Measurements from ENCODE around the gene SBK2.

DNA sequence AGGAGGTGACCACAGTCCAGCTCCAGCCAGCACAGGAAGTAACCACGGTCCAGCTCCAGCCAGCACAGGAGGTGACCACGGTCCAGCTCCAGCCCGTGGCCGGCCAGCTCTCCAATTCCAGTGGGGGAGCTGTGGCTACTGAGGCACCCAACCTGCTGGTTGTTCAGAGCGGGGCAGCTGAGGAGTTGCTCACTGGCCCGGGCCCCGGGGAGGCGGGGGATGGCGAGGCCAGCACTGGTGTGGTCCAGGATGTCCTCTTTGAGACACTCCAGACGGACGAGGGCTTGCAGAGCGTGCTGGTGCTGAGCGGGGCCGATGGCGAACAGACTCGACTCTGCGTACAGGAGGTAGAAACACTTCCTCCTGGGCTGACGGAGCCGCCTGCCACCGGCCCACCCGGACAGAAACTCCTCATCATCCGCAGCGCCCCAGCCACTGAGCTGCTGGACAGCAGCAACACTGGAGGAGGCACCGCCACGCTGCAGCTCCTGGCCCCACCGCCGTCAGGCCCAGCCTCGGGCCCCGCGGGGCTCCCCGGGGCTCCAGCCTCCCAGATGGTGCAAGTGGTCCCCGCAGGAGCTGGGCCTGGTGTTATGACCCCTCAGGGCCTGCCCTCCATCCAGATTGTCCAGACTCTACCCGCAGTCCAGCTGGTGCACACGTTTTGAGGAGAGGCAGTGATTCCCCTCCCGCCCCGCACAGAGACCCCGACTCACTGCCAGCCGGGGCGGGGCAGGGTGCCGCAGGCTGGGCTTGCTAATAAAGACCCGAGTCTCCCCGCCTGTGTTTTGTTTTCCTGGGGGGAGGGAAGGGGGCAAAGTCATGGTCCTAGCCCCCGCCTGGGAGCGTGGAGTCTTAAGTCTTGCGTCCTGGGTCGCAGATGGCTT, 53.0 kb downstream of the SBK2 start:
- TF ChIP-seq, protein P1, sequence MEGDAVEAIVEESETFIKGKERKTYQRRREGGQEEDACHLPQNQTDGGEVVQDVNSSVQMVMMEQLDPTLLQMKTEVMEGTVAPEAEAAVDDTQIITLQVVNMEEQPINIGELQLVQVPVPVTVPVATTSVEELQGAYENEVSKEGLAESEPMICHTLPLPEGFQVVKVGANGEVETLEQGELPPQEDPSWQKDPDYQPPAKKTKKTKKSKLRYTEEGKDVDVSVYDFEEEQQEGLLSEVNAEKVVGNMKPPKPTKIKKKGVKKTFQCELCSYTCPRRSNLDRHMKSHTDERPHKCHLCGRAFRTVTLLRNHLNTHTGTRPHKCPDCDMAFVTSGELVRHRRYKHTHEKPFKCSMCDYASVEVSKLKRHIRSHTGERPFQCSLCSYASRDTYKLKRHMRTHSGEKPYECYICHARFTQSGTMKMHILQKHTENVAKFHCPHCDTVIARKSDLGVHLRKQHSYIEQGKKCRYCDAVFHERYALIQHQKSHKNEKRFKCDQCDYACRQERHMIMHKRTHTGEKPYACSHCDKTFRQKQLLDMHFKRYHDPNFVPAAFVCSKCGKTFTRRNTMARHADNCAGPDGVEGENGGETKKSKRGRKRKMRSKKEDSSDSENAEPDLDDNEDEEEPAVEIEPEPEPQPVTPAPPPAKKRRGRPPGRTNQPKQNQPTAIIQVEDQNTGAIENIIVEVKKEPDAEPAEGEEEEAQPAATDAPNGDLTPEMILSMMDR (IDR thresholded peaks at IDR 0.05), result no peak
- TF ChIP-seq POLR2A (IDR thresholded peaks at IDR 0.05), result no peak
- no peak for TF ChIP-seq EP300 (IDR thresholded peaks at IDR 0.05)
